GM19397 (cell line): Measurements from ENCODE around the gene PLEK2.
"Not testable (repeated sequence)": the region's sequence is repeated elsewhere in the genome, so short reads cannot be mapped to it uniquely, and the experiment has no call there.

Source experiments
- ATAC-seq: cut with Tn5 transposase; IDR thresholded peaks from one replicate; pipeline ENCODE4 v1.9.1; 2021; ENCODE audit warnings: mild to moderate bottlenecking, moderate library complexity; ENCODE audit not compliant: unreplicated experiment

PLEK2 gene, protein sequence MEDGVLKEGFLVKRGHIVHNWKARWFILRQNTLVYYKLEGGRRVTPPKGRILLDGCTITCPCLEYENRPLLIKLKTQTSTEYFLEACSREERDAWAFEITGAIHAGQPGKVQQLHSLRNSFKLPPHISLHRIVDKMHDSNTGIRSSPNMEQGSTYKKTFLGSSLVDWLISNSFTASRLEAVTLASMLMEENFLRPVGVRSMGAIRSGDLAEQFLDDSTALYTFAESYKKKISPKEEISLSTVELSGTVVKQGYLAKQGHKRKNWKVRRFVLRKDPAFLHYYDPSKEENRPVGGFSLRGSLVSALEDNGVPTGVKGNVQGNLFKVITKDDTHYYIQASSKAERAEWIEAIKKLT

GRCh38 chr14:67411820-67412421, at the start of gene PLEK2:
Gene PLEK2, minus strand, starts transcription at chr14:67412165. Its CDS starts 106 bp downstream, at chr14:67412059.
- ATAC-seq, result no peak

DNA sequence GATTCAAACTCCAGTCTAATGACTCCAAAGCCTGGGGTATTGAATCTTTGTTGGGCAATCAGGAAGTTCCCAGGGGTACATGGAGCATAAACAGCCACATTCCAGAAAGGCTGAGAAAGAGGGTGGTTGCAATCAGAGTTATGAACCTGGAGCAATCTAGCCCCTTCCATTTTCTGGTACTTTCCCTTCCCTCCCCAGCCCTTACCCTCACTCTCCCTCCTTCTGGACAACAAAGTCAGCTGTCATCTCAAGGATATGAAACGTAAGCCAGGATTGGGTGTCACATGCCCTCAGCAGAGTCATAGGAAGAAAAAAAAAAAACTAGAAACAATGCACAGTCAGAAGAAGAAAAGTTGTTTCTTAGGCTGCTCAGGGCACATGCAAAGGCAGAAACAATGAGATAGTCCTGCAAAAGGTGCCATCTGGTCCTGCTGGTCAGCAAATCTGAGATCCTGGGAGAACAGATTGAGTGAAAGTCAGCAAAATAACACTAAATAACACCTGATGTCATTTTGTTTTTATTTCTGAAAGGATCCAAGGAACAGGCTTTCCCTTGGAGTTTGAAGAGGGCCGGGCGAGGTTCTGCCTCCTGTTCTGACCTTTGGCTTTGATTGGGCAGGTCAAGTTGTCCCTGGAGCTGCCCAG, 49.5 kb upstream of the PLEK2 start:
- ATAC-seq, result no peak

DNA sequence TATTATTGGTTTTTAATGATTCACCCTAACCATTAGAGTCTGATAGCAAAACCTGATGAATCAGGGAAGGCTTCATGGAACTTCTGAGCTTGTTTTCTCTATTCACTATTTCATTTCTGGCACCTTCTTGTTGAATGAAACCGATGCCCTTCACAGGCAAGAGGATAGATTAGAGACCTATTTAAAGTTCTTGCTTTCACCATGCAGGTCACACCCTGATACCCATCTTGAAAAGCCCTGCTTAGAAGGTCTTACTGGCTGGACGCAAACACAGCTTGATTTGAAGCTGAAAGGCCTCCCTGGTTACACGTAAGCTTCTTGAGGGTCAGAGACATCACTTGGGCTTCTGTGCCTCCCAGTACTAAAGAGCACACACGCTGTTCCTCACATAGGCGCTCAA, 47.4 kb upstream of the PLEK2 start:
- ATAC-seq, result no peak

- no peak for ATAC-seq
These were observed 45.8 kb upstream of the PLEK2 start for GRCh38 chr14:67457782-67458181.

DNA sequence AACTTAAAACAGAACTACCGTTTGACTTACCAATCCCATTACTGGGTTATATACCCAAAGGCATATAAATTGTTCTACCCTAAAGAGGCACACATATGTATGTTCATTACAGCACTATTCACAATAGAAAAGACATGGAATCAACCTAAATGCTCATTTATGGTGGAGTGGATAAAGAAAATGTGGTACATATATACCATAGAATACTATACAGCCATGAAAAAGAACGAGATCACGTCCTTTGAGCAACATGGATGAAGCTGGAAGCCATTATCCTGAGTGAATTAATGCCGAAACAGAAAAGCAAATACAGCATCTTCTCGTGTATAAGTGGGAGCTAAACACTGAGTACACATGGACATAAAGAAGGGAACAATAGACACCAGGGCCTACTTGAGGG, 44.8 kb upstream of the PLEK2 start:
- ATAC-seq, result no peak

DNA sequence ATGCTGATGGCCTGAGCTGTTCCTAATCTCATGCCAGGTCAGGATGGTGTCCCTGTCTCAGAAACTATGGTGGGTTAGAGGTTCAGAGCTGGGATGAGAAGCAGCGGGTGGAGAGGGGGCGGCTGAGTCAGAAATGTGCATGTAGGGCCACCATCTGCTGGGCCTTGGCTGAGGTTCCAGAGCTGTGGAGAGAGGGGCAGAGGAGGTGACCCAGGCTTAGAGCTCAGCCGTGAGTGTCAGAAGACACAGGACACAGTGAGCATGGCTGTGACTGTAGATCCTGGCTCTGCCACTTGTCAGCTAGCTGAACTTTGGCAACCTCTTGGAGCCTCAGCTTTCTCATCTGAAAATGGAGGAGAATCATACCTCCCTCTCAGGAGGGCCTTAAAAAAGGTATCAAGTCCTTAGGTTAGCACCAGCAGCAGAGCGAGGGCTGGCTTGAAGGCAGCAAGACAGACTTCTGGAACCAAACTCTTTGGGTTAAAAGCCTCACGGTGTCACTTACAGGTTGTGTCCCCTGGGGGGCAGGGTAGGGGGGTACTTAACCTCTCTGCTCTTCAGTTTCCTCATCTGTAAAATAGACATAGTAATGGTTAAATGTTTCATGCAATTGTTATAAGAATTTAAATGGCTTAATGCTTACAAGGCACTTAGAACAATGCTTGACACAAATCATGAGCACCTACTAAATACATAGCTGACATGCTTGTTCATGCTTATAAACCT, 41.8 kb upstream of the PLEK2 start:
- no peak for ATAC-seq

DNA sequence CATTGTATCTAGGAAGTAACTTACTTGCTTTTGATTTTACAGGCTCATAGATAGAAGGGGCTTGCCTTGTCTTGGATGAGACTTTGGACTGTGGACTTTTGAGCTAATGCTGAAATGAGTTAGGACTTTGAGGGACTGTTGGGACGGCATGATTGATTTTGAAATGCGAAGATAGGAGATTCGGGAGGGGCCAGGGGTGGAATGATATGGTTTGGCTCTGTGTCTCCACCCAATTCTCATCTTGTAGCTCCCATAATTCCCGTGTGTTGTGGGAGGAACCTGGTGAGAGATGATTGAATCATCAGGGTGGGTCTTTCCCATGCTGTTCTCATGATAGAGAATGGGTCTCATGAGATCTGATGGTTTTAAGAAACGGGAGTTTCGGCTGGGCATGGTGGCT, 39.7 kb upstream of the PLEK2 start:
- ATAC-seq, result not testable (repeated sequence)

DNA sequence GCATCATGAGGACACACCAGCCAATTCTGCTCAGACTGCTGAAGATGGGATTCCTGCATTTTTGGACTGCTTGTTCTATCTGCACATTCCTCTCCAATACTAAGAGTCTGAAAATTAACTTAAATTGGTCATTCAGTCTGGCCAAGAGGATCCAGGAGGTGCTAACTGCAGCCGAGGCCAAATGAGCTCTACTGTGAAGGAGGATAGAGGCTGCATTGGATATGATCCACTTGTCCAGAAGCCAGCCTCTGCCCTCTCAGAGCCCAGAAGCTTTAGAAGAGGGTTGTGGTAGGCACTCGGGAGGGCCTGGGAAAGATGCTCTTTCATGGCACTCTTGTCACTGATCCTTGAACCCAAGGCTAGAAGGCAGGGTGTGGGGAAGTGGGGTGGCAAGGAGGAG, 37.1 kb upstream of the PLEK2 start:
- ATAC-seq, result no peak

GRCh38 chr14:67447033-67447381, 35.0 kb upstream of the PLEK2 start:
- no peak for ATAC-seq

GRCh38 chr14:67446371-67447032, 34.5 kb upstream of the PLEK2 start:
- no peak for ATAC-seq

- no peak for ATAC-seq
These were observed 32.4 kb upstream of the PLEK2 start for GRCh38 chr14:67444395-67444794.

GRCh38 chr14:67442139-67442906, 30.4 kb upstream of the PLEK2 start:
- ATAC-seq, result no peak

- no peak for ATAC-seq
These were observed 29.7 kb upstream of the PLEK2 start for GRCh38 chr14:67441672-67442071.

DNA sequence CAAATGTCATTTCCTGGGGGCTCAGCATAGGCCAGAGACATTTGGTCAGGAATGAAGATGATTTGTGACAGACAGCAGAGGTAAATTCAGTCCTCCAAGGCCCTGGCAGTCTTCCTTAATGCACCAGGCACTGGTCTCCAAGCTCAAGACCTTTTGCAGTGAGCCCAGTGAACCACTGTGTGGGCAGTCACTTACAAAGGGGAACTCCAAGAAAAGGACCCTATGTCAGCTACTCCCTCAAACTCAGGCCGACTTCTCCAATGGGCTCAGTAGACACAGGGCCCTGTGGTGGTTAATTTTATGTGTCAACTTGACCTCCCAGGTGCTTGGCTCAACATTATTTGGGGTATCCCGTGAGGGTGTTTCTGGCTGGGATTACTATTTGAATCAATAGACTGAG, 29.3 kb upstream of the PLEK2 start:
- ATAC-seq, result no peak

GRCh38 chr14:67440513-67440912, 28.5 kb upstream of the PLEK2 start:
- no peak for ATAC-seq

DNA sequence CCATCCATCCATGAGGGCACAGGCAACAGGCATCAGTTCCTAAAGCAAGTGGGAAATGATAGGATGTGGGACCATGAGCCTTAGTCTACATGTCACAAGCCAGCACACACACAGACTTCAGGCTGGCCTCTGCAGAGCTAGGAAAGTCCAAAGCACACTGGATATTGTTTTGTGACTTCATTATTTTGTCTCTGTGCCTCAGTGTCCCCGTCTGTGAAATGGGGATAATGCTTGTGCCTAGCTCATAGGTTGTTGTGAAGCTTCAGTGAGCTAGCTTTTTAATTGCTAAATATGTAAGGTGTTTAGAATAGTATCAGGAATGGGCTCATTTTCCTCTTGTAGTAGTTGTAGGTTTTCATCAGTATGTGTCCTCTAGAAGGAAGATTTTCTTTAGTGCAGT, 27.0 kb upstream of the PLEK2 start:
- ATAC-seq, result no peak

GRCh38 chr14:67436006-67436866, 24.3 kb upstream of the PLEK2 start:
- ATAC-seq, result no peak

GRCh38 chr14:67435603-67436002, 23.6 kb upstream of the PLEK2 start:
- ATAC-seq, result no peak

DNA sequence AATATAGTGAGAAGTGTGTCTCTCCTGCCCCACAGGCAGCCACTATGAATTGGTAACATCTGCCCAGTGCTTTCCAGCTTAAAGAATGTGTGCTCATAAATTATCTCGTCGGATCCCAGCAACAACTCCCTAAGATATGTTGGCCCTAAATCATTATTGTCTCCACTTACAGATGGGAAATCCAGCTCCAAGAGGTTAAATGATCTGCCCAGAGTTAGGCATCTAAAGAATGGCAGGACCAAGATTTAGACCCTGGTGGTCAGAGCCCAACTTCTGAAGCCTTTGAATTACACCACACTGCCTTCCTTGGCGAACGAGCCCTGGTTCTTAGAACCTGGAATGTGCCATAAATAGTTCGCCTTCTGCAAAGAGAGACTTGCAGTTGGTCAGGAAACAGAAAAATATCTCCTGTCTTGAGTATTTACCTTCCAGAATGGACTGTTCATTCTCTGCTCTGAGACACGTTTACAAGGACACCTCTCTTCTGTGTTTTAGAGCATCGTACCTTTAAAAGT, 20.1 kb upstream of the PLEK2 start:
- no peak for ATAC-seq
